GM18498 (cell line): ENCODE data around the gene STK17B.
"Not testable (repeated sequence)": the region's sequence is repeated elsewhere in the genome, so short reads cannot be mapped to it uniquely, and the experiment has no call there.

Experiments
- ATAC-seq: cut with Tn5 transposase; IDR thresholded peaks from one replicate; pipeline ENCODE4 v1.9.1; 2021; ENCODE audit warnings: mild to moderate bottlenecking, moderate library complexity; ENCODE audit not compliant: unreplicated experiment

STK17B gene

GRCh38 chr2:196119926-196120325 is 51.5 kb downstream of the STK17B start:
- ATAC-seq: no peak

- no peak for ATAC-seq
Observed at GRCh38 chr2:196117214-196117705, 54.1 kb downstream of the STK17B start.

- no peak for ATAC-seq
Observed at GRCh38 chr2:196113061-196113974, 58.1 kb downstream of the STK17B start.

GRCh38 chr2:196112418-196113034 is 58.9 kb downstream of the STK17B start:
- ATAC-seq: no peak

DNA sequence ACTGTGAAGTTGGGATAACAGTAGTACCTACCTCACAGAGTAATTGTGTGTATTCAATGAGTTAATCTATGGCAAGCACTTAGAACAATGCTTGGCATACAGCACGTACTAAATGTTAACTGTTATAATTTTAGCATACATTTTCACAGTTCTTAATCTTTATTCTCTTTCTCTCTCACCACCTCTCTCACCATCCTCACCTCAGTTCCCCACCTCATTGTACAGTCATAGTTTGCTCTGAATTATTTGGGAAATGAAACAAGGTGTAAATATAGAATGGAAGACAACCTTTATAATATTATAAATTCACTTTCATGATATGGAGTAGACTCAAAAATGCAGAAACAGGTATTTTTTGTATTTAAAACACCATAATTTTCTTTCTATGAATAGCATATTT is 62.8 kb downstream of the STK17B start:
- no peak for ATAC-seq

GRCh38 chr2:196105951-196106350 is 65.4 kb downstream of the STK17B start:
- no peak for ATAC-seq

GRCh38 chr2:196104066-196104465 is 67.3 kb downstream of the STK17B start:
- ATAC-seq: no peak

GRCh38 chr2:196103626-196104025 is 67.8 kb downstream of the STK17B start:
- ATAC-seq: no peak

GRCh38 chr2:196101325-196101991 is 69.9 kb downstream of the STK17B start:
- ATAC-seq: peak; percentile 97

DNA sequence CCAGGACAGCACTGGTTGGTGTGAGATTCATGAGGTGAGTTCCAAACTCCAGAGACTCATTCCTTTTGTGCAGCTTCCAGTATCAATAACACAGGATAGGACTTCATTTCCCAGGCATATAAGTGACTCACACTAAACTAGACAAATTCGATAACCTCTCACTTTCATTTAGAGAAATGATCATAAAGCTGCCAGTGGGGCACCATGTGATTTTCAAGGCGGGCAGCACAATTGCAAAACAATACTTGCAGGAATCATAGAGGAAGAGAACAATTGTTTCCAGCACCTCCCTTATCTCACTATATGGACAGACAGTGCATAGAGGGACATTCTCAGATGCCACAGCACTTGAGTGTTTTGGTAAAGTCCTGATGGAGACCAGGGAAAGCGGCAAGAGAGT is 71.5 kb downstream of the STK17B start:
- ATAC-seq: no peak

DNA sequence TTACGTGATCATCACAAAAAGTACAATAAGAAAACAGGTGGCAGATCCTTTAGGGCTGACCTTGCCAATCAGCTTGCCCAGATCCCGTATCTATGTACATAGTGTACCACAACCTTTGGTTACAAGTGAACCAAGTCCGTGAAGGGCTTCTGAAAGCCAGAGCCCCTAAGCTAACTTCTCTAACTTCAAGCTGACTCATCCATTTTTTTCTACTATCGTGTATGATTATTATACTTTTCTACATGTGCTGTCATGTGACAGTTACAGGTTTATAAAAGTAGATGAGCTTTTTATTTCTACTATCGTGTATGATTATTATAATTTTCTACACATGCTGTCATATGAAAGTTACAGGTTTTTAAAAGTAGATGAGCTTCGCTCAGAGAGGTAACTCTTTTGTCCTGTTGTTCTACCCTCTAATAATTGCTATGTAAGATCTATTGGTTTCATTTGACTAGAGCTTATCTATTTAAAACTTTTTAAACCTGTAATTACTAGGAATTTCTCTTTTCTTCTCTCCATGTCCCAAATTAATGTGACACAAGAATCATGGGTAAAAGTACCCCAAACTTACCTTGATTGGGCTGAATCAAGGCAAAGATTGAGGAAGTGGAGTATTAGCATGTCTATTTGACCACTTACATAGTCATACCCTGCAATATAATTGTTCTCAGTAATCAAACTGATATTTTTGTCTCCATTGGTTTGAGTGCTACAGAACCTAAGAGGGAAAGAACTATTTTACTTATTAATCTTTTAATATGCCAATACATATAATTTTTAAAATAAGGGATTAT is 73.3 kb downstream of the STK17B start:
- no peak for ATAC-seq

- ATAC-seq: no peak
Observed at GRCh38 chr2:196096982-196097745, 74.2 kb downstream of the STK17B start.

GRCh38 chr2:196096264-196096663 is 75.1 kb downstream of the STK17B start:
- ATAC-seq: no peak

- ATAC-seq: not testable (repeated sequence)
Observed at GRCh38 chr2:196089448-196089847, 81.9 kb downstream of the STK17B start.

DNA sequence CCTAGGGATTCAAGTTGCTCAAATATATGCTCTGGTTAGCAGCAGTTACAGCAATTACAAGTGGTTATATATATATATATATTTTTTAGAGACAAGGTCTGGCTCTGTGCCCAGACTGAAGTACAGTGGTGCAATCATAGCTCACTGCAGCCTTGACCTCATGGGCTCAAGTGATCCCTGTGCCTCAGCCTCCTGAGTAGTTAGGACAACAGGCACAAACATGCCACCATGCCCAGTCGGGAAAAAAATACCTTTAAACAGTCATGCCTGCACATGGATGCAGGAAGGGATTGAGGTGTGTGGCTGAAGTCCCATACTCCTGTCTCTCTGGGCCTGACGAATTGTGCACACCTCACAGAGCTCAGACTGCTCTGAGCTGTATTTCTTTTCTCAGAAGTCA is 83.2 kb downstream of the STK17B start:
- ATAC-seq: no peak

DNA sequence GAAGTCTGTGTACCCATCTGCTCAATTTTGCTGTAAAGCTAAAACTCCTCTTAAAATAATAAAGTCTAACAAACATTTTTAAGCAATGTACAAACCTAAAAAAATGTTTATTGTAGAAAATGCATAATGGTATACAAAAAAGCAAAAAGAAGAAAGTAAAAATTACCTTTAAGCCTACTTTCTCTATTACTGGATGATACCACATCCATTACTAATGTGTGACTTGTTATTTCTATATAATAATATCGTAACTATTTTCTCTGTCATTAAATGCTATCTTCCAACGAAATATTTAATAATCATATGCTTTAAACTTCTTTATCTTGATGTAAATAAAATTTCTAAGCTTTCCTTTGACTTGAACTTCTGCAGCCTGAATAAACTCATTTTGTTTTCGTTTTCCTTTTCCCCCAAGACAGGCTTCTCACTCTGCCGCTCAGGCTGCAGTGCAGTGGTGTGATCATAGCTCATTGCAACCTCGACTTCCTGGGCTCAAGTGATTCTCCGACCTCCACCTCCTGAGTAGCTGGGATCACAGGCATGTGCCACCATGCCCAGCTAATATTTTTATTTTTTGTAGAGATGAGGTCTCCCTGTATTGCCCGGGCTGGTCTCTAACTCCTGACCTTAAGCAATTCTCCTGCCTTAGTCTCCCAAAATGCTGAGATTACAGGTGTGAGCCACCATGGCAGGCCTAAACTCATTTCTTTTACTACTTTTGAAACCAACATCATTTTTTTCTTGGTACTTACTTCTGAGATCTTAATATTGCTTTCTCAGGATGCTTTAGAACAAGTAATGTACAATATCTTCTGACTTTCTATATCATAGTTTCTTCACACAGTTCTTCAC is 84.6 kb downstream of the STK17B start:
- peak; percentile 86 for ATAC-seq

- no peak for ATAC-seq
Observed at GRCh38 chr2:196083601-196084000, 87.8 kb downstream of the STK17B start.
